Left ventricle myocardium superior (tissue), 1 donor: Measurements from ENCODE around the gene CDK8. TPM values are rescaled to one million over a fixed set of nuclear protein-coding genes. Genes with fewer than 3 reads are reported as not detected.
A peak's percentile ranks its signal among the peaks of the same experiment; 100 is the strongest.

Experiments used
- ATAC-seq: fragments of 200-7000 bp; cut with Tn5 transposase; one replicate; pipeline ENCODE4 v1.9.1; 2020; ENCODE audit warnings: mild to moderate bottlenecking, moderate library complexity
- DNase-seq: peaks from one replicate; pipeline ENCODE4 v3.0.0-alpha.2; 2020
- intact Hi-C: fragments of 100-400 bp; cut with micrococcal nuclease; formaldehyde crosslinking; loops from one replicate; pipeline ENCODE4 v1.11.0; 2022
- total RNA-seq: library from RNA; stranded (reverse); fragmentation: NEBNext Ultra II Directional; extraction: Animal tissue kit (Norgen Biotek cat#: 25700); gene quantifications from one replicate; pipeline ENCODE4 v1.2.1, GENCODE V29; 2021
- donor health status: DM: no; HTN: yes; CAD: no; lungs with severe emphysema.

The CDK8 gene
- total RNA-seq, 1 donor from 2014 or later: 11.7 TPM

DNA sequence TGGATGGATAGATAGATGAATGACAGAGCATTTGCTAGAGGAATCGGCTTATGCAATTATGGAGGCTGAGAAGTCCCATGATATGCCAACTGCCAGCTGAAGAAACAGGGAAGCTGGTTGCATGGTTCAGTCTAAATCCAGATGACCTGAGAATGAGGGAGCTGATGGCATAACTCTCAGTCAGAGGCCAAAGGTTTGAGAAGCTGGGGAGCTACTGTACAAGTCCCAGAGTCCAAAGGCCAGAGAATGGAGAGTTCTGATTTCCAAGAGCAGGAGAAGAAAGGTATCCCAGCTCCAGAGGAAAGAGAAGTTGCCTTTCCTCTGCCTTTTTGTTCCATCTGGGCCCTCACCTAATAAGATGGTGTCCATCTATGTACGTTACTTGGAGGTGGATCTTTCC, 108.3 kb downstream of the CDK8 start:
- intact Hi-C loops: no loop called here

DNA sequence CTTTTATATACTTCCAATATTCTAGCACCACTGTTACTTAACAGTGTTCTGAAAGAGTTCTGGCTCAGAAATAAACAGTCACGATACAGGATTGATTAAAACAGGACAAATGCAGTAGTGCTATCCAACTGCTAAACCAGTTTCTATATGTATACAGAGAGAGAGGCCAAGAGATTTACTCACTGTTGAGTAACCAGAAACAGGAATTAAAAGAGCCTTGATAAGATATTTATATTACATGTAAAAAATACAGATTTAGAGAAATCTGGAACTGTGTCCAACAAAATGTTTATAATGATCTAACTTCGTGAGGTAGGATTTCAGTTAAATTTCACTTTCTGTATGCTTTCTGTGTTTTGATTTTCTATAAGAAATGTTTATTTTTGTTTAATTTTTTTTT, 116.6 kb downstream of the CDK8 start:
- ATAC-seq: no peak
- intact Hi-C loops: no loop called here
- no peak for DNase-seq

More for the DNA sequence above, 108.3 kb downstream of the CDK8 start:
- no peak for DNase-seq
- no peak for ATAC-seq

DNA sequence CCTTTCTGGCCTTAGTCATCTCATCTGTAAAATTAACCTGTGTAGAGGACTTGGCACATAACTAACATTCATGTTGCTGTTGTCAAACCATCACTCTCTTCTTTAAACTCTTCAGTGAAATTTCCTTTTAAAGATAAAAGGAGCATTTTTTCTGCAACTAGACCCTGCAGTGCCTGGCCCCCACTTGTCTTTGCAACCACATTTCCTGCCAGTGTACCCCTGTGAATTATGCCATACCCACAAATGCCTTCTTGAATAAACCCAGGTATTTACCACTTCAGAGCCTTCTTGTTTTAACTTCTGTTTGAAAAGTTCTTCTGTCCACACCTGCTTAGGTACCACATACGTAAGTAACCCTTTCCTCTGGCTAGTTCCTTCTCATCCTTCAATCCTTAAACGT, 118.8 kb downstream of the CDK8 start:
- no peak for ATAC-seq
- intact Hi-C loops: no loop called here
- no peak for DNase-seq

DNA sequence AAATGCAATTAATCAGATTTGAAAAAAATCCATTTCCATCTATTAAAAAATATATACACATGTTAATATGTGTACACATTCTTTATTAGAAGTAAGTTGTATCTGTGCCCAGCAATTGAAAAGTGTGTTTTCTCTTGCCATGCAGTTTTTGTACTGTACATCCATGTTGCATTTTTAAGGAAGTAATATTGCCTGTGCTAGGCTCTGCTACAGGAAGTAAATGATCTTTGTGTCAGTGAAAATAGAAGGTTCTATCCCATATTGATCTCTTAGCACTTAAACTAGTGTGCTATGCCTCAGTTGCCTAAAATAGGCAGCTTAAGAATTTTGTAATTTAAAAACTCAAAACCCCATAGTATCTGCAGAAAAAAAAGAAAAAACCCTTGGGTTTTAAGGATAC, 122.5 kb downstream of the CDK8 start:
- intact Hi-C loops: no loop called here
- DNase-seq (no peak), ATAC-seq (no peak)

DNA sequence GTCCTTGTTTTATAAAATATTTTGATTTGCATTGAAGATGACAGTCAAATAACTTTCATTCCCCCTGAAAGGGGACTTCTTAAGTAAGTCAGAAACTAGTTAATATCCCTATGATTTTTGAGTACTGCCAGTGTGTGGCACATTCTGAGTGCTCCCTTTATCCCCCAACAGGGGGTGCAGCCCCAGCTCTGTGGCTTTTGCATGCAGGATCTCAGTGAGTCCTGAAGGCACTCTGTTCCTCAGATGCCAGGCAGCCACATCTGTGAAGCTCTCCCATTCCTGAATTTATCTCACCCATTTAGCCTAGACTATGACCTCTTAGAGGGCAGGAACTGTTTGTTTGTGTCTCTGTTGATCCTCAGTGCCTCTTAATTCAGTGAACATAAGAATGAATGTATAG, 123.1 kb downstream of the CDK8 start:
- ATAC-seq (peak; percentile 51), DNase-seq (no peak)
- intact Hi-C loops: no loop called here

DNA sequence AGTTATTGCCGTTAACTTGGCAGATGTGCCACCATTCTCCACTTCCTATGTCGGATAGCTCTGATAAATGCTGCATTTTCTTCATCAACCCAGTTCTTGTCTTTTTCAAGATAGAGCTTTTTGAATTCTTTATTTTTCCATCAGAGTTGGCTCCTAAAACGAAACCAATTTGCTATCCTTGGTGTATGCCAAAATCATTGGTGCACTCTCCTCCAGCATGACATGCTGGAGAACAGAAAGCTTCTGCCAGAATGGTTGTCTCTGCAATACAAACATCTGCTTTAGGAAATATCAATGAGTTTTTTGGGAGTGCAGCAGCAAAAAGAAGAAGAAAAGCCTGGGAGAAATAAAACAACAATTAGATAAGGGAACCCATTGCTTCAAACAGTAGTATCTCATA, 124.2 kb downstream of the CDK8 start:
- intact Hi-C loops: no loop called here
- ATAC-seq (no peak), DNase-seq (no peak)

DNA sequence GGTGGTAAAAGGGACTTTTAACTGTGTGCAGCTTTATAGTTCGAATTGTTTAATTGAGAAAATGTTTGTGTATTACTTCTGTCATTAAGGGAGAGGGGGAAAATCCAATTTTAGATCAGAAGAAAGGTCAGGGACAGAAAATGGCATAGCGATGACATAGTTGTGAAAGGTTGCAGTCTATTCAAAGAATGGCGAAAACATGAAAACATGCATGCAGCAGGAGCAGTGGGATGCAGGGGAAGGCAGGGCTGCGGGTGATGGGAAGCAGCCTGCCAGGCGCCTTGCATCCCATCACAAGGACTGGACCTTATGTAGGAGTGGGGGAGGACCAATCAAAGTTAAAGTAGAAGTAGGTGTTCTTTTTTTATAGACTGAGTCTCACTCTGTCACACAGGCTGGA, 125.9 kb downstream of the CDK8 start:
- intact Hi-C loops: no loop called here
- no peak for DNase-seq
- ATAC-seq: no peak

DNA sequence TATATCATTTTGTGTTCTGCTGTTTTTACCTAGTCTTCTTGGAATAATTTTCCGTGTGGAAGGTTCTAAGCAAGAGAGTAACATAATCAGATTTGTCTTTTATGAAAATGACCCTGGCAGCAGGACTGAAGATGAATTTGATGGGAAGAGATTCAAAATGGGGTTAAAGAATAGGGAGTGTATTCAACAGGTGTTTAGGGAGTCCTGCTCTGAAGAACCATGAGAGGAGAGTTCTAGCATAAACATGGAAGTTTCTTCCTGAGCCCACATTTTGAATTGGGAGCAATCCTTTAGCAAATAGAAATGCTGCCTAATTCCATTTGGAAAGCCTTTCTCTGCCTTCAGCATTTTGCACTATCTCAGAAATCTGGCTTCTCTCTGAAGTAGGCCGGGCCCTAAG, 127.0 kb downstream of the CDK8 start:
- no peak for ATAC-seq
- DNase-seq: no peak
- intact Hi-C loops: no loop called here

DNA sequence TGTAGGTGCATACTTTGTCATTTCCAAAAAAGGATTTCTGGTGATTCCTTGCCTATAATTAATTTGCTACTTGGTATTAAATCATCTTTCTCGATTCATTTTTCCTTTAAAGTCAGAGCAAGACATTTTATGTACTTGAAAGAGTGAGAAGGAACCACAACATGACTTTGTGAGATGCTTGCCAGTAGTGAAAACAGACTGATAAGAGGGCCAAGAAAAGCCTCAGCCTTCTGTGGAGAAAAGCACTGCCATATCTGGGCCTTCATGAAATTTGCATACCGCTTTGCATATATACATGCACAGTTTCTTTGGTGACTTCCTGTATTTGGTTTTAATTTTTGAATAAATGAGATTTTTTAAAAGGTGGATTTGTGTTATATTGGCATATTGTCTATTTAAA, 128.4 kb downstream of the CDK8 start:
- DNase-seq (no peak), ATAC-seq (peak; percentile 31)
- intact Hi-C loops: no loop called here

DNA sequence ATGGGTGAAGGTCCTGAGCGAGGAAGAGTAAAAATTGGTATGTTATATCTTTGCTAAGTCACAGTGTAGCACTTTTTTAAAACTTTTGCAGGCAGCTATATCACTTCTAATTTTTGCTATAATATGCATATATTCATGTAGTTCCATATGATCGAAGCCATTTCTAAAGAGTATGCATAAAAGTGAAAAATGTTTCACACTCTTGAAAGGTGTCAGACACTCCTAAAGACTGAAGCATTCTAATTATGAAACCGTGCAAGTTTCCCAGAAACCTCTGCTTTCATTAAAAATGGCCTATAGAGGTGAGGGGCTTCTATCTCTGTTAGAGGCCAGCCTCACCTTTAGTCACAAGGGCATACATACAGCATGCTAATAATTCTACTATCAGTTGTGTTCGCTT, 128.9 kb downstream of the CDK8 start:
- intact Hi-C loops: no loop called here
- no peak for DNase-seq
- ATAC-seq: no peak

DNA sequence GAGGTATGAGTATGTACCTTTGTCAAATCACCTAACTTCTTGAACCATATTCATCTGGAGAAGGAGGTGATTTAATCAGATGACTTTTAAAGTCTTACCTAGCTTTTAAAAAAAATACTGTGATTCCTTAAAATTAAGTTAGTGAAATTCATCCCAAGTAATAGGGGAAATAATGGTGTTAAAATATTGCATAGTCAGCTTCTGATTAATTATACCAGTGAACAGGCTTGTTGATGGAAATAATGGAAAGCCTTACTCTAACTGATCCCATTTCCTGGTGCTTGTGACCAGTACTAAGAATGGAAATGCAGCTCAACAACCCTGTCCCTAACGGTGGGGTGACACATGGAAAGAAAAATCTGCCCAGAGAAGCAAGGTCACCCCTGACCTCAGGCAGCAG, 130.7 kb downstream of the CDK8 start:
- intact Hi-C loops: no loop called here
- ATAC-seq: no peak
- no peak for DNase-seq

DNA sequence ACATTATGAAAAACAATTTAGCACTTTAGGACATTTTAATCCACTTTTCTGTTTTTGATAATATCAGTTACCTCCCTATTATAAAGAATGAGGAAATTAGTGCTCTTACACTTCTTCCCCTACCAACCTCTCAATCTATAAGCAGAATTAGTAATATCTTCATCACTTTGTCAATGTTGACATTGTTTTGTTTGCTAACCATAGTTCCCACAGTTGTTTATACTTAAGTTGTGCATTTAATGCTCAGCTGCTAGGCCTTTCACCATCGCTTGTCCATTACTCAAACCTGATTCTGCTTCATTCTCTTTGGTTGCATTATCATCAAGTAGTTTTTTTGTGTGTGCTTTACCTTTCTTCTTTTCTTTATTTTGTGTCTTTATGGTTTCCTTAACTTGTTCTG, 132.1 kb downstream of the CDK8 start:
- DNase-seq: no peak
- intact Hi-C loops: no loop called here
- no peak for ATAC-seq

DNA sequence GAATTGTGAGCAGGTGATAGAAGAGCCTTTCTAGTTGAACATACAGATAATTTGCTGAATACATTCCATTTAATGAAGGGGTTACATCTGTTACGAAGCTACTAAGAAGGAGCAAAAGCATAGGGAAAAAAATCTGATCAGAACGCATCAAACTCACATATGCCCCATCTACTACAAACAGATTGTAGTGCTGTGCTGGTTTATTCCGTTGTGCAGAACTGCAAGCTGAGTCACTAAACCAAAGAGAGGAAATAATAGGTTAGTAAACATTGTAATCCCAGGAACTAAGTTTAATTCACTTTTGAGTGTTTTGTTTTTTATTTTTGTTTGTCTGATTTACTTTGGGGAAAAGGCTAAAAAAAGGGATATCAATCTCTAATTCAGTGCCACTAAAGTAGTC, 136.3 kb downstream of the CDK8 start:
- ATAC-seq (no peak), DNase-seq (no peak)
- intact Hi-C loops: no loop called here

DNA sequence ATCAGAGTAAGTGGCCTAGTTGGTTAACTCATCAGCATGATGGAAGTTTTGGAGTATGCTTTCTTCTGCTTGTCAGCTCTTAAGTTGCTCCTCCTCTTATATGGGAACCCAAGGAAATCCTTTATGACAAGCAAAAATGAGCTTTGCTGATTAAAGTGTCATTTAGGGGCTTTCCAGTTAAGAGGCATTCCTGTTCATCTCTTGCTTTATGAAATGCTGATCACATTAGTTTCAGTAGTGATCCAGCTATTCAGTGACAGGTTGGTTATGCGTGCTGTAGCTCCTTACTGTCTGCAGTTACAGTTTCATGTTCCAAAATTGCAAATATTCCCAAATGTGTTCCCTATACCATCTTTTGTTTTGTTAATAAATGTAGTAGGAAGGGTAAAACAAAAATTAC, 146.6 kb downstream of the CDK8 start:
- DNase-seq: no peak
- ATAC-seq: no peak
- intact Hi-C loops: no loop called here

DNA sequence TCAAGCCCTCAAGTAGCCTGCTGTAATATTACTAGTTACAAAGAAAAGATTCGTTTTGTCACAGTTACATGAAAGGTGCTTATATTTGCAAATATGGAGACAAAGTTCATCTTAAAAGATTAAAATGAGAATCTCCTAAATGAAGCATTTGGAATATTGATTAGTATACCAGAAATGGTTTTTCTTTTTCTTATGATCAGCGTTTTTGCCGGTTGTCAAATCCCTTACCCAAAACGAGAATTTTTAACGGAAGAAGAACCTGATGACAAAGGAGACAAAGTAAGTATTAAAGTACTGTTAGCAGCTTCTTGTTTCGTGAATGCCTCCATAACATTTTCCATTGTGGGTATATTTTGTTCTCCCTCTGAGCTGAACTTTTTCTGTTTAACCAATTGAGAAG, 147.1 kb downstream of the CDK8 start:
- ATAC-seq (no peak), DNase-seq (no peak)
- intact Hi-C loops: no loop called here

DNA sequence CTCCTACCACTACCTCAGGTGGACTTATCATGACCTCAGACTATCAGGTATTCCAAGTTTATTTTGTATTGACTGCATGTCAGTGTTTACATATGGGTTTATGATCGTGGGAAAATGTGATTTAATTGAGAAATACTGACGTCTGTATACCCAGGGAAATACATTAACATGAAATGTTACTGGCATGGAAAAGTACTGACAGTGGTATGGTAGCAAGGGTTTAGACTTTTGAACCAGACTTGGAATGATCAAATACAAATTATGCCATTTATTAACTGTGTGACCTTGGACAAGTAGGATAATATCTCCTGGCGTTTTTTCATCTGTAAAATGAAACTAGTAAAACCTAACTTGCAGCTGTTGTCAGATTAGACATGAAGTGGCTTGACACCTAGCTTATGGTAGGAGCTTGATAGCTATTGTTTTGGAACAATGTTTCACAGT, 147.7 kb downstream of the CDK8 start:
- DNase-seq (no peak), ATAC-seq (no peak)
- intact Hi-C loops: no loop called here

DNA sequence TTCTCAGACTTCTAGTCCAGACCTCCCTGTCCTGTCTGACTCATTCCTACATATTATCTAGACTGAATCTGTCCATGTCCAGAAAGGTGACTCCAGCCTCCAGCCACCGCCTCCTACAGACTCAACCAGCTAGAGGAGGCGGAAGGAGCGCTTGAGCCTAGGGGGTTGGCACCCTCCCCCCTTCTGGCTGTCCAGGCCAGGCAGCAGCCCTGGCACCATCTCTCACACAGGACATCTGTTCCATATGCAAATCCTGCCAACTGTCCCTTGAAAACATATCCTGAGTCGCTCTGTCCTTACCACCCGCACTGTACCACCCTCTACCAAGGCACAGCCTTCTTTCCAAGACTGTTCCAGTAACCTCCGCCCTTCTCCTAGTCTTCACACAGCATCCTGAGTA, 152.9 kb downstream of the CDK8 start:
- DNase-seq (no peak), ATAC-seq (no peak)

DNA sequence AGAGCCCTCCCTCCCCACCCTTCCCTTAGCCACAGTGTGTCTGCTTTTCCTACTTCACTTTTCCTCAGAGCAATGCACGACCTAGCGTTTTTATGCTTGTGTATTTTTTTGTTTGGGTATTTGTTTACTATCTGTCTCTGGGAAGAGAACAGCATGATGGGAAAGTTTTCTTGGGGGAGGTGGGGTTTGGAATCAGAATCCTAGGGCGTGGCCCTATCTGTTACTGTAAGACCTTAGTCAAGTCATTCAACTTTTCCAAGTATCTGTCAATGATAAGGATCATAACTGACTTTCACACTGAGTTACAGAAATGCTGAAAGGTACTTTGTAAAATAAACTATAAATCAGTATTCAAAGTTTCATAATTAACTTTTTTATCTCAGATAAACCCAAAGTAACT, 157.3 kb downstream of the CDK8 start:
- ATAC-seq (no peak), DNase-seq (no peak)
- intact Hi-C loops: no loop called here

More for the DNA sequence above, 152.9 kb downstream of the CDK8 start:
- intact Hi-C loops: no loop called here

DNA sequence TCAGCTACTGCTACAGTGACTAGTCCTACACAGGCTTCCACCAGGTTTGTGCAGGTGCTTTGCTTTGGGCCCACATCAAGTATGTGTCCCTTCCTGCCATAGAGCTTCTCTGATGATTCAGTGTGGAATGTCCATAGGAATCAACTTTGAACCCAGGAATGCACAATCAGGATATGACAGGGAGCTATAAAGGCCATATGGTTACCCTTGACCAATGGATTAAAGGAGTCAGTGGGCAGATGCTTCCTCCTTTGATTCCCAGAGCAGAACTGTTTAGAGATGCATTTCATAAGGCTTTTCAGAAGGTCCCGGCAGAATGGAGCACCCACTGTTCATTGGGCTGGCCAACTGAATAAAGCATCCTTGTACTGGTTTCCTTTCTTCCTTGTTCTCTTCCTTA, 158.3 kb downstream of the CDK8 start:
- DNase-seq (no peak), ATAC-seq (no peak)
- intact Hi-C loops: no loop called here

DNA sequence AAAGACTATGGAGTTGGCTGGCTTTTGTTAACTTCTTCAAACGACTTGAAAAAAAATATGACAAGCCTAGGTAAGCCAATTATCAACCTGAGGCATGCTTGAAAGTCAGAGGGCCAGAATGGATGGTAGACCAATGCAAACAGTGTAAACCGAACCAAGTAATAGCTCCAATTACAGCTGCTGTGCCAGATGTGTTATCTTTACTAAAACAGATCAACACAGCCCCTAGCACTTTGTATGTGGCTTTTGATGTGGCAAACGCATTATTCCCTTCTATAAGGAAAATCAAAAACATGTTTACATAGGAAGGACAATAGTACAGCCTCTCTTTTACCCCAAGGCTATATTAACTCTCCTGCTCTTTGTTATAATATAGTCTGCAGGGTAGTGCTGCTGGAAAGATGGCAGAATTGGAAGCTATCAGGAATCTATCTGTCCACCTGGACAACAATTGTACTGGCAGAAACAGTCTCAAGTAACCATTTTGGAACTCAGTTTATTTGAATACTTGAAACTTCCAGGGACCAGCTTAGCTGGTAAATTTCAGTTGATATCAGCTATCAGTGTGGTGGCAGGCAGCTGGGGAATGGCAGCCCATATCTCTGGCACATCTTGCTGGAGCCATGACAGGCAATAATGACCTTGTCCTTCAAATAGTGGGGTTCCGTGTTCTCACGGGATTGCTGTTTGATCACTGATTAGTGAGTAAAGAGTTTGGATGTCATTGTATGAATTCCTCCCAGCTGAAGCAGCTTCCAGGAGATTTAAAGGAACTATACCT, 159.2 kb downstream of the CDK8 start:
- DNase-seq: no peak
- intact Hi-C loops: no loop called here
- no peak for ATAC-seq

DNA sequence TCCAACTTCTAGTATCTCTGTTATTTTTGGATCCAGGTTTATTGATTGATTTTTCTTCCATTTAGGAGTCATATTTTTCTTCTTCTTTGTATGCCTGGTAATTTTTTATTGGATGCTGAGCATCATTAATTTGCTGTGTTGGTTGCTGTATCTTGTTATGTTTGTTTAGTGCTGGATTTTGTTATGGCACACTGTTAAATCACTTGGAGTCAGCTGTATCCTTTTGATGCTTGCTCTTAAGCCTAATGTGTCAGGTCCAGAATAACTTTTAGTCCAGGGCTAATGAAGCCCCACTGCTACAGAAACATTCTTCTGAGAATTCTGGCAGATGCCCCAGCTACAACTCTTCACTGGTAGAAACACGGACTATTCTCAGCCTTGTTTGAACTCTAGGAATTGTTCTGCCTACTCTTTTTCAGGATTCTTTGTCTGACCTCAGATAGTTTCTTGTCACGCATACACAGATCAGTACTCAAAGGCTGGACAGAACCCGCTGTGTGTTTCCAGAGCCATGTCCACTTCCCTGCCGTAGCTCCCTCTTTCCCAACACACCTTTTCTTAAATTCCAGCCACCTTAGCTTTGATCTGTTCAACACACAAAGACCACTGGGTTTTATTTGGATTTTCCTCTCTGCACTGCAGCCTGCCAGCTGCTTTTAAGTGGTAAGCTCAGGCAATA, 166.5 kb downstream of the CDK8 start:
- DNase-seq: no peak
- intact Hi-C loops: no loop called here
- ATAC-seq: no peak
